G401 (cell line): ENCODE measurements around the gene SASH1. TPM values are rescaled to one million over a fixed set of nuclear protein-coding genes. Genes with fewer than 3 reads are reported as not detected.

ENCODE experiments used
- DNase-seq: peaks from one replicate; pipeline ENCODE4 v3.0.0-alpha.2; 2015; ENCODE audit warnings: low spot score
- in situ Hi-C: cut with HindIII; loops from 2 replicates; pipeline ENCODE4 v1.10.0; 2016; ENCODE audit warnings: low sequenced_read_pairs, mixed read lengths
- total RNA-seq: library from RNA; depleted of rRNA; stranded (reverse); fragments of >200 nt; shearing (Covaris generic); gene quantifications from 2 replicates; pipeline ENCODE4 v1.2.3, GENCODE V29; 2014

SASH1 gene
- total RNA-seq, 1 experiment from 2014 or later = 4.6 TPM

GRCh38 chr6:148395583-148396101 lies 53.0 kb downstream of the SASH1 start:
- in situ Hi-C loops = no loop called here
- DNase-seq = peak; percentile 15

- DNase-seq = no peak
Observed at GRCh38 chr6:148396411-148396810, 53.8 kb downstream of the SASH1 start.

GRCh38 chr6:148396926-148397325 lies 54.3 kb downstream of the SASH1 start:
- in situ Hi-C loops = no loop called here
- DNase-seq = no peak

More at GRCh38 chr6:148396411-148396810, 53.8 kb downstream of the SASH1 start:
- in situ Hi-C loops = no loop called here

- in situ Hi-C loops = no loop called here
- no peak for DNase-seq
Observed at GRCh38 chr6:148398244-148398643, 55.6 kb downstream of the SASH1 start.

GRCh38 chr6:148398678-148399077 lies 56.0 kb downstream of the SASH1 start:
- in situ Hi-C loops = no loop called here
- DNase-seq = no peak

- in situ Hi-C loops = no loop called here
- DNase-seq = no peak
Observed at GRCh38 chr6:148401571-148401970, 58.9 kb downstream of the SASH1 start.

GRCh38 chr6:148404456-148405054 lies 61.9 kb downstream of the SASH1 start:
- in situ Hi-C loops = no loop called here
- no peak for DNase-seq

GRCh38 chr6:148405894-148406293 lies 63.3 kb downstream of the SASH1 start:
- in situ Hi-C loops = no loop called here
- DNase-seq = no peak

- in situ Hi-C loops = no loop called here
- DNase-seq = no peak
Observed at GRCh38 chr6:148406579-148407371, 64.1 kb downstream of the SASH1 start.

GRCh38 chr6:148407372-148407771 lies 64.7 kb downstream of the SASH1 start:
- in situ Hi-C loops = no loop called here

GRCh38 chr6:148413321-148414091 lies 70.9 kb downstream of the SASH1 start:
- no peak for DNase-seq
- in situ Hi-C loops = no loop called here

More at GRCh38 chr6:148407372-148407771, 64.7 kb downstream of the SASH1 start:
- DNase-seq = no peak

GRCh38 chr6:148414092-148414489 lies 71.5 kb downstream of the SASH1 start:
- in situ Hi-C loops = no loop called here

GRCh38 chr6:148414836-148415235 lies 72.2 kb downstream of the SASH1 start:
- in situ Hi-C loops = no loop called here
- no peak for DNase-seq

More at GRCh38 chr6:148414092-148414489, 71.5 kb downstream of the SASH1 start:
- DNase-seq = no peak

- in situ Hi-C loops = no loop called here
Observed at GRCh38 chr6:148415511-148416260, 73.0 kb downstream of the SASH1 start.

GRCh38 chr6:148416330-148416965 lies 73.8 kb downstream of the SASH1 start:
- DNase-seq = no peak
- in situ Hi-C loops = no loop called here

More at GRCh38 chr6:148415511-148416260, 73.0 kb downstream of the SASH1 start:
- no peak for DNase-seq

GRCh38 chr6:148417045-148417444 lies 74.4 kb downstream of the SASH1 start:
- DNase-seq = no peak
- in situ Hi-C loops = no loop called here

GRCh38 chr6:148419430-148419829 lies 76.8 kb downstream of the SASH1 start:
- in situ Hi-C loops = no loop called here
- no peak for DNase-seq

GRCh38 chr6:148422085-148422484 lies 79.4 kb downstream of the SASH1 start:
- DNase-seq = no peak

GRCh38 chr6:148423133-148423532 lies 80.5 kb downstream of the SASH1 start:
- DNase-seq = no peak
- in situ Hi-C loops = no loop called here

More at GRCh38 chr6:148422085-148422484, 79.4 kb downstream of the SASH1 start:
- in situ Hi-C loops = no loop called here
